HEK293T (cell line): Measurements from ENCODE around the gene PLK5.

Source experiments
- BHLHE40 ChIP-seq: fragments of 450-650 bp; IDR thresholded peaks from 2 replicates; pipeline ENCODE4 v1.6.1; 2016; ENCODE audit warnings: mild to moderate bottlenecking, moderate library complexity, borderline replicate concordance
- FOXA1 ChIP-seq: fragments of 450-650 bp; IDR thresholded peaks from 2 replicates; pipeline ENCODE4 v1.6.1; 2016; ENCODE audit warnings: mild to moderate bottlenecking
- L3MBTL2 ChIP-seq: fragments of 450-650 bp; conservative IDR thresholded peaks from 2 replicates; pipeline ENCODE4 v1.6.1; 2016; ENCODE audit warnings: mild to moderate bottlenecking
- LEF1 ChIP-seq: fragments of 450-650 bp; IDR thresholded peaks from 2 replicates; pipeline ENCODE4 v1.6.1; 2017; ENCODE audit warnings: mild to moderate bottlenecking, borderline replicate concordance
- NFRKB ChIP-seq: fragments of 450-650 bp; IDR thresholded peaks from 2 replicates; pipeline ENCODE4 v1.6.1; 2016; ENCODE audit warnings: mild to moderate bottlenecking, moderate library complexity
- PKNOX1 ChIP-seq: fragments of 450-650 bp; IDR thresholded peaks from 2 replicates; pipeline ENCODE4 v1.6.1; 2016
- SP1 ChIP-seq: fragments of 450-650 bp; IDR thresholded peaks from 2 replicates; pipeline ENCODE4 v1.6.1; 2017
- SUZ12 ChIP-seq: fragments of 450-650 bp; IDR thresholded peaks from 2 replicates; pipeline ENCODE4 v1.6.1; 2016; ENCODE audit warnings: mild to moderate bottlenecking

GRCh38 chr19:1518471-1518870, 5.4 kb upstream of the PLK5 start:
- TF ChIP-seq BHLHE40 (no peak), SP1 (no peak), L3MBTL2 (no peak), PKNOX1 (no peak), SUZ12 (no peak), NFRKB (no peak), LEF1 (no peak), FOXA1 (no peak)
